Ascending aorta (tissue), 2 donors: ENCODE results near the gene TAF11. TPM values are rescaled to one million over a fixed set of nuclear protein-coding genes. Genes with fewer than 3 reads are reported as not detected.
"Not testable (repeated sequence)": the region's sequence is repeated elsewhere in the genome, so short reads cannot be mapped to it uniquely, and the experiment has no call there.

Source experiments
- DNase-seq, 2 donors: peaks; one replicate each; pipeline ENCODE4 v3.0.0-alpha.2; 2019; ENCODE audit warnings: low spot score in 2 of 2
- H3K27ac ChIP-seq, 2 donors: fragments of 200-600 bp; sonication (generic); one replicate each; pipeline ENCODE4 v1.5.1; 2016 to 2017; ENCODE audit warnings: mild to moderate bottlenecking in 1 of 2
- H3K27me3 ChIP-seq: fragments of 200-600 bp; sonication (generic); one replicate; pipeline ENCODE4 v1.5.1; 2017
- H3K36me3 ChIP-seq, 2 donors: fragments of 200-600 bp; sonication (generic); one replicate each; pipeline ENCODE4 v1.5.1; 2016
- H3K4me1 ChIP-seq, 2 donors: fragments of 200-600 bp; sonication (generic); one replicate each; pipeline ENCODE4 v1.5.1; 2016 to 2017; ENCODE audit warnings: mild to moderate bottlenecking in 1 of 2
- H3K4me3 ChIP-seq, 2 donors: fragments of 200-600 bp; sonication (generic); one replicate each; pipeline ENCODE4 v1.5.1; 2016 to 2017; ENCODE audit warnings: mild to moderate bottlenecking in 1 of 2
- H3K9me3 ChIP-seq, 2 donors: fragments of 200-600 bp; sonication (generic); one replicate each; pipeline ENCODE4 v1.5.1; 2016
- CTCF ChIP-seq, 3 experiments: fragments of 200-600 bp in 2 of 3; fragments of 450-650 bp in 1 of 3; sonication (generic) in 2 of 3; IDR thresholded peaks; one replicate each; pipeline ENCODE4 v1.5.1; 2016 to 2019; ENCODE audit warnings: antibody characterized with exemption in 3 of 3, mild to moderate bottlenecking in 1 of 3, moderate library complexity in 1 of 3
- intact Hi-C: fragments of 100-400 bp; cut with DNase I; formaldehyde crosslinking; loops from one replicate; pipeline ENCODE4 v1.15.1; 2023
- total RNA-seq: library from RNA; depleted of rRNA; stranded (reverse); fragments of >200 nt; gene quantifications from one replicate; pipeline ENCODE4 v1.1.0, GENCODE V29; 2016

The TAF11 gene
- total RNA-seq, 1 donor from 2014 or later = 0.85 TPM

GRCh38 chr6:34860776-34861175 is 27.1 kb downstream of the TAF11 start:
- Histone ChIP-seq H3K27ac (no peak overlapping the region), H3K27me3 (no peaks in the 10 kb centered on the region), H3K4me3 (no peak overlapping the region), H3K36me3 (peaks cover 50 to 67% of the 10 kb centered on the region in 2 donors), H3K9me3 (no peaks in the 10 kb centered on the region), H3K4me1 (no peaks in the 10 kb centered on the region)
- intact Hi-C loops = no loop called here
- no peak for DNase-seq
- no peak for TF ChIP-seq CTCF (IDR thresholded peaks at IDR 0.05)

GRCh38 chr6:34859951-34860350 is 27.9 kb downstream of the TAF11 start:
- Histone ChIP-seq H3K4me1 (no peaks in the 10 kb centered on the region), H3K27me3 (no peaks in the 10 kb centered on the region), H3K4me3 (no peak overlapping the region), H3K9me3 (no peaks in the 10 kb centered on the region), H3K36me3 (peaks cover 56 to 73% of the 10 kb centered on the region in 2 donors), H3K27ac (no peak overlapping the region)
- intact Hi-C loops = no loop called here
- no peak for DNase-seq
- no peak for TF ChIP-seq CTCF (IDR thresholded peaks at IDR 0.05)

- Histone ChIP-seq H3K27ac (no peak overlapping the region), H3K27me3 (no peaks in the 10 kb centered on the region), H3K4me1 (no peaks in the 10 kb centered on the region), H3K9me3 (no peaks in the 10 kb centered on the region), H3K36me3 (peaks cover 57 to 68% of the 10 kb centered on the region in 2 donors), H3K4me3 (no peak overlapping the region)
- DNase-seq = no peak
- TF ChIP-seq CTCF (IDR thresholded peaks at IDR 0.05) = no peak
- intact Hi-C loops = no loop called here
Measured at GRCh38 chr6:34858681-34859080, 29.2 kb downstream of the TAF11 start.

GRCh38 chr6:34855463-34855862 is 32.4 kb downstream of the TAF11 start:
- Histone ChIP-seq H3K4me3 (no peak overlapping the region), H3K27ac (no peak overlapping the region), H3K4me1 (no peaks in the 10 kb centered on the region), H3K36me3 (peaks cover 58 to 64% of the 10 kb centered on the region in 2 donors), H3K27me3 (no peaks in the 10 kb centered on the region), H3K9me3 (no peaks in the 10 kb centered on the region)
- intact Hi-C loops = no loop called here
- TF ChIP-seq CTCF (IDR thresholded peaks at IDR 0.05) = no peak
- no peak for DNase-seq

GRCh38 chr6:34852406-34853085 is 35.3 kb downstream of the TAF11 start:
- Histone ChIP-seq H3K4me1 (no peaks in the 10 kb centered on the region), H3K27ac (no peak overlapping the region), H3K36me3 (peaks cover 35 to 44% of the 10 kb centered on the region in 2 donors), H3K4me3 (no peak overlapping the region), H3K9me3 (no peaks in the 10 kb centered on the region), H3K27me3 (no peaks in the 10 kb centered on the region)
- DNase-seq = no peak
- intact Hi-C loops = no loop called here
- no peak for TF ChIP-seq CTCF (IDR thresholded peaks at IDR 0.05)

GRCh38 chr6:34851361-34851760 is 36.5 kb downstream of the TAF11 start:
- no peak for TF ChIP-seq CTCF (IDR thresholded peaks at IDR 0.05)

GRCh38 chr6:34849066-34849465 is 38.8 kb downstream of the TAF11 start:
- intact Hi-C loops, H3K4me1 ChIP-seq, H3K4me3 ChIP-seq, H3K27ac ChIP-seq, DNase-seq, H3K9me3 ChIP-seq, H3K27me3 ChIP-seq: not testable (repeated sequence)
- H3K36me3 ChIP-seq = peaks cover 17 to 18% of the 10 kb centered on the region in 2 donors

More at GRCh38 chr6:34851361-34851760, 36.5 kb downstream of the TAF11 start:
- Histone ChIP-seq H3K27me3 (no peaks in the 10 kb centered on the region), H3K9me3 (no peaks in the 10 kb centered on the region), H3K4me3 (no peak overlapping the region), H3K27ac (no peak overlapping the region), H3K36me3 (peaks cover 23 to 32% of the 10 kb centered on the region in 2 donors), H3K4me1 (no peaks in the 10 kb centered on the region)
- no peak for DNase-seq
- intact Hi-C loops = no loop called here
